ENCODE data around the gene ERLEC1. TPM values are rescaled to one million over a fixed set of nuclear protein-coding genes. Genes with fewer than 3 reads are reported as not detected.

The ERLEC1 gene
- total RNA-seq, 1 donor from 2014 or later = 20.9 TPM

GRCh38 chr2:53744395-53745065 lies 42.3 kb upstream of the ERLEC1 start:
- H3K36me3 Mint-ChIP-seq (ENCODE audit: unreplicated experiment) = no peaks in the 10 kb centered on the region
- H3K27me3 Mint-ChIP-seq (ENCODE audit: unreplicated experiment) = no peaks in the 10 kb centered on the region
- no peak for DNase-seq
- no peaks in the 10 kb centered on the region for H3K9me3 Mint-ChIP-seq (ENCODE audit: unreplicated experiment)
- H3K4me3 Mint-ChIP-seq (ENCODE audit: unreplicated experiment) = no peak overlapping the region
- no peaks in the 10 kb centered on the region for H3K4me1 Mint-ChIP-seq (ENCODE audit: low read depth, unreplicated experiment)
- H3K27ac Mint-ChIP-seq (ENCODE audit: unreplicated experiment) = no peak overlapping the region
- TF ChIP-seq, protein P1, sequence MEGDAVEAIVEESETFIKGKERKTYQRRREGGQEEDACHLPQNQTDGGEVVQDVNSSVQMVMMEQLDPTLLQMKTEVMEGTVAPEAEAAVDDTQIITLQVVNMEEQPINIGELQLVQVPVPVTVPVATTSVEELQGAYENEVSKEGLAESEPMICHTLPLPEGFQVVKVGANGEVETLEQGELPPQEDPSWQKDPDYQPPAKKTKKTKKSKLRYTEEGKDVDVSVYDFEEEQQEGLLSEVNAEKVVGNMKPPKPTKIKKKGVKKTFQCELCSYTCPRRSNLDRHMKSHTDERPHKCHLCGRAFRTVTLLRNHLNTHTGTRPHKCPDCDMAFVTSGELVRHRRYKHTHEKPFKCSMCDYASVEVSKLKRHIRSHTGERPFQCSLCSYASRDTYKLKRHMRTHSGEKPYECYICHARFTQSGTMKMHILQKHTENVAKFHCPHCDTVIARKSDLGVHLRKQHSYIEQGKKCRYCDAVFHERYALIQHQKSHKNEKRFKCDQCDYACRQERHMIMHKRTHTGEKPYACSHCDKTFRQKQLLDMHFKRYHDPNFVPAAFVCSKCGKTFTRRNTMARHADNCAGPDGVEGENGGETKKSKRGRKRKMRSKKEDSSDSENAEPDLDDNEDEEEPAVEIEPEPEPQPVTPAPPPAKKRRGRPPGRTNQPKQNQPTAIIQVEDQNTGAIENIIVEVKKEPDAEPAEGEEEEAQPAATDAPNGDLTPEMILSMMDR (IDR thresholded peaks at IDR 0.05; ENCODE audit: partially characterized antibody, unreplicated experiment) = no peak

GRCh38 chr2:53750041-53750768 lies 36.6 kb upstream of the ERLEC1 start:
- H3K4me1 Mint-ChIP-seq (ENCODE audit: low read depth, unreplicated experiment) = peaks cover 9% of the 10 kb centered on the region
- H3K27me3 Mint-ChIP-seq (ENCODE audit: unreplicated experiment) = no peaks in the 10 kb centered on the region
- TF ChIP-seq, protein P1 (IDR thresholded peaks at IDR 0.05; ENCODE audit: partially characterized antibody, unreplicated experiment) = no peak
- H3K9me3 Mint-ChIP-seq (ENCODE audit: unreplicated experiment) = no peaks in the 10 kb centered on the region
- no peaks in the 10 kb centered on the region for H3K36me3 Mint-ChIP-seq (ENCODE audit: unreplicated experiment)
- H3K27ac Mint-ChIP-seq (ENCODE audit: unreplicated experiment) = no peak overlapping the region
- no peak for DNase-seq
- no peak overlapping the region for H3K4me3 Mint-ChIP-seq (ENCODE audit: unreplicated experiment)

- Mint-ChIP-seq H3K36me3 (ENCODE audit: unreplicated experiment) (no peaks in the 10 kb centered on the region), H3K4me1 (ENCODE audit: low read depth, unreplicated experiment) (peaks cover 9% of the 10 kb centered on the region), H3K27me3 (ENCODE audit: unreplicated experiment) (no peaks in the 10 kb centered on the region), H3K27ac (ENCODE audit: unreplicated experiment) (no peak overlapping the region), H3K4me3 (ENCODE audit: unreplicated experiment) (no peak overlapping the region), H3K9me3 (ENCODE audit: unreplicated experiment) (no peaks in the 10 kb centered on the region)
- no peak for DNase-seq
- TF ChIP-seq, protein P1 (IDR thresholded peaks at IDR 0.05; ENCODE audit: partially characterized antibody, unreplicated experiment) = no peak
Observed at GRCh38 chr2:53751728-53752127, 35.1 kb upstream of the ERLEC1 start.

- peaks cover 2% of the 10 kb centered on the region for H3K36me3 Mint-ChIP-seq (ENCODE audit: unreplicated experiment)
- no peak overlapping the region for H3K27ac Mint-ChIP-seq (ENCODE audit: unreplicated experiment)
- H3K9me3 Mint-ChIP-seq (ENCODE audit: unreplicated experiment) = no peaks in the 10 kb centered on the region
- DNase-seq = no peak
- H3K4me1 Mint-ChIP-seq (ENCODE audit: low read depth, unreplicated experiment) = peaks cover 9% of the 10 kb centered on the region
- no peak overlapping the region for H3K4me3 Mint-ChIP-seq (ENCODE audit: unreplicated experiment)
- TF ChIP-seq, protein P1 (IDR thresholded peaks at IDR 0.05; ENCODE audit: partially characterized antibody, unreplicated experiment) = no peak
- no peaks in the 10 kb centered on the region for H3K27me3 Mint-ChIP-seq (ENCODE audit: unreplicated experiment)
Observed at GRCh38 chr2:53752385-53752784, 34.5 kb upstream of the ERLEC1 start.

DNA sequence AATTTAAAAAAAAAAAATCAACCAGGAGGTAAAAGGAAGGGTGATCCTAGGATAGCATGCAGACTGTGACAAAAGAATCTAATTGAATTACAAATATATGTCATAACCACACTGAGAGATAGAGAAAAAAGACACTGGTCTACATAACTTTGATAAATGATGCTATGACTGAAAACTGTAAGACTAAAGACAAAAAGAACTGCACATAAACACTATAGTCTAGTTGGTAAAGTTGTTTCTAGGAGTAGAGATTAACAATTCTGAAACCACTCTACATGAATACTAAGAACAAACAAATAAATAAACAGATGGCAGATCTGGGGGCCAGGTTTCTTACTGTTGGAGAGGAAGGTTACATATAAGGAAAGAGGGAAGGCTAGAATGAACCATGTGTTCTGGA lies 33.8 kb upstream of the ERLEC1 start:
- Mint-ChIP-seq H3K4me3 (ENCODE audit: unreplicated experiment) (no peak overlapping the region), H3K9me3 (ENCODE audit: unreplicated experiment) (no peaks in the 10 kb centered on the region), H3K36me3 (ENCODE audit: unreplicated experiment) (peaks cover 6% of the 10 kb centered on the region), H3K27me3 (ENCODE audit: unreplicated experiment) (no peaks in the 10 kb centered on the region), H3K27ac (ENCODE audit: unreplicated experiment) (no peak overlapping the region), H3K4me1 (ENCODE audit: low read depth, unreplicated experiment) (peaks cover 9% of the 10 kb centered on the region)
- no peak for DNase-seq
- TF ChIP-seq, protein P1 (IDR thresholded peaks at IDR 0.05; ENCODE audit: partially characterized antibody, unreplicated experiment) = no peak
